ENCODE data around the gene SFXN4.
"Not testable (repeated sequence)": the region's sequence is repeated elsewhere in the genome, so short reads cannot be mapped to it uniquely, and the experiment has no call there.

GRCh38 chr10:119151601-119152000, 13.9 kb downstream of the SFXN4 start:
- TF ChIP-seq POLR2AphosphoS5, POLR2A (IDR thresholded peaks at IDR 0.05): not testable (repeated sequence)
- TF ChIP-seq, protein P1, sequence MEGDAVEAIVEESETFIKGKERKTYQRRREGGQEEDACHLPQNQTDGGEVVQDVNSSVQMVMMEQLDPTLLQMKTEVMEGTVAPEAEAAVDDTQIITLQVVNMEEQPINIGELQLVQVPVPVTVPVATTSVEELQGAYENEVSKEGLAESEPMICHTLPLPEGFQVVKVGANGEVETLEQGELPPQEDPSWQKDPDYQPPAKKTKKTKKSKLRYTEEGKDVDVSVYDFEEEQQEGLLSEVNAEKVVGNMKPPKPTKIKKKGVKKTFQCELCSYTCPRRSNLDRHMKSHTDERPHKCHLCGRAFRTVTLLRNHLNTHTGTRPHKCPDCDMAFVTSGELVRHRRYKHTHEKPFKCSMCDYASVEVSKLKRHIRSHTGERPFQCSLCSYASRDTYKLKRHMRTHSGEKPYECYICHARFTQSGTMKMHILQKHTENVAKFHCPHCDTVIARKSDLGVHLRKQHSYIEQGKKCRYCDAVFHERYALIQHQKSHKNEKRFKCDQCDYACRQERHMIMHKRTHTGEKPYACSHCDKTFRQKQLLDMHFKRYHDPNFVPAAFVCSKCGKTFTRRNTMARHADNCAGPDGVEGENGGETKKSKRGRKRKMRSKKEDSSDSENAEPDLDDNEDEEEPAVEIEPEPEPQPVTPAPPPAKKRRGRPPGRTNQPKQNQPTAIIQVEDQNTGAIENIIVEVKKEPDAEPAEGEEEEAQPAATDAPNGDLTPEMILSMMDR (IDR thresholded peaks at IDR 0.05 in 8 of 11, conservative IDR thresholded peaks at IDR 0.05 in 3 of 11) = not testable (repeated sequence)

Data from spleen (tissue), 7 donors.